Activated naive CD4-positive, alpha-beta T cell (primary cell): ENCODE data around the gene FOXL3.
"Not testable (repeated sequence)": the region's sequence is repeated elsewhere in the genome, so short reads cannot be mapped to it uniquely, and the experiment has no call there.

Experiments
- DNase-seq, 4 experiments: peaks; one replicate each; lab custom pipeline; 2025; lab: John Stamatoyannopoulos, UW

The FOXL3 gene

DNA sequence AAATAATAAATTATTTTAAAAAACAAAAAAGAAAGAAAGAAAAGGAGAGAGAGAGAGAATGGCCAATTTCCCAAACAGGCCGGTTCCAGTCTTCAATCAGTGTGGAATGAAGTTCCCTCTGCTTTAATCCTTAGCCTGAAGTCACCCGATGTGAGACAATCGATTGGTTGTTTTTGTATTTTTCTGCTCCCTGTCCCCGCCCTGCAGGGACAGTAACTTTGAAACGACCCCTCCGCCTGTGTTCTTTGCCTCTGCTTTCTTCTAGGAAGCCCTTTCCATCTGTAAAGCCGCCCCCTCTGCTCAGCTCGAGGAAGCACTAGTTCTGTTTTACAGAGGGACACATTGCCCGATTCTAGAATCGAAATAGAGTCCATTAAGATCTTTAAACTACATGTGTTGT, 33.4 kb downstream of the FOXL3 start:
- DNase-seq: no peak

DNA sequence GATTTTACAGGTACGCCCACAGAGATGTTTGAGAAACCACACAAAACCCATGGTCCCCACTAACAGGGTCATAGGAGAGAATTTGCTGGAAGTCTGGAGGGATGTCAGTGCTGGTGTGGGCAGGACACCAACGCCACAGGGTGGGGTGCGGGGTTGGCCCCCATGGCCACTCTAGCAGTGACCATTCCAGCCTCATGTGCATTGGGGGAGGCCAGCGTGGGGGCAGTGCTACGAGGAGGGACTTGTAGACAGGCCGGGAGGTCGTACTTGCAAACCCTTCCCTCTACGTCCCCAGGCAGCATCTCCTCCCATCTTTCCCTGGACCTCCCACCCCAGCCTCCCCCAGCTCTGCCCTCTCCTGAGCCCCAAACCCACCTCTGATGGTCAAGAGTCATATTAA, 34.0 kb downstream of the FOXL3 start:
- DNase-seq: no peak

DNA sequence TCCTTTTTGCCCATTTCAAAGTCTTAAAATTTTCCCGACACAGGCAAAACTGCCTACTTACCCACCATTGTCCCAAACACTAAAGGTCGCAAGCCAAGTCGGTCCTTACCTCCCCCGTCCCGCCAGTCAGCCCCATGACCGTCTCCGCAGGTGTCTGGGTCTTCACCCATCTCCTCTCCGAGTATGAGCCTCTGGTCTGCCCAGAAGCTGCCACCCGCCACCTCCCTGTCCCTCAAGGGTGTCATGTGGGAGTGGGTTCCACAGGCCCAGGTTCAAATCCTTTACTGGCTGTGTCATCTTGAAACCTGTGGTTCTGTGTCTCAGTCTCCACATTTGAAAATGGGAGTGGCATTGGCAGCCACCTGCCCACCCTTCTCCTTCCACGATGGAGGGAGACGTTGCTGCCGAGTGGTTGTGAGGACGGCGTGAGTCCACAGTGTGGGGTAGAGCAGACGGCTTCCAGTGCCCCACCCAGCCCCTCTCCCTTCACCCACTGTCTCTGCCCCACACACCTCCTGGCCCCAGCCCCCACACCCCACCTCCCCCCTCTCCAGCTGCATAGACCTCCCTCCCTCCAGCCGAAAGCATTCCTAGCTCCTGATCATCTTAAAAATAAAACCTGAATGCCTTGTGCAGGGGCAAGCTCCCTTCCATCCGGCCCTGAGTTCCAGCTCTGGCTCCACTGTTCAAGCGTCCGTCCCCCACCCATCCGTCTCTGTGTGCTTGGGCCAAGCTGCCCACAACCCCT, 35.3 kb downstream of the FOXL3 start:
- DNase-seq: no peak

DNA sequence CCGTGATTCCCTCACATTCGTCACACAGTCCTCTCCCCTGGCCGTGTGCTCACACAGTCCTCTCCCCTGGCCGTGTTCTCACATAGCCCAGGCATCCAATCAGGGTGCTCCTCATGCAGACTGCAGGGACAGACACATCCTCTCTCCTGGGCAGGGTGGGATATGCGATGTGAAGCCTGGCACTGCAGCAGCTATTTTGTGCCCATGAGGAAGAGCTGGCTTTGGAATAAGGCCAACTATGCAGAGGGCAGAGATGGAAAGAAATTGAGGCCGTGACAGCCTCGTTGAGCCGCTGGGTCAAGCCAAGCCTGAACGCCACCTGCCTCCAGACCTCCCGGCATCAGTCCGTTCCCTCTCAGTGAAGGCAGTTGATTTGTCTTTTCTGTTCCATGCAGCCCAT, 35.8 kb downstream of the FOXL3 start:
- no peak for DNase-seq

DNA sequence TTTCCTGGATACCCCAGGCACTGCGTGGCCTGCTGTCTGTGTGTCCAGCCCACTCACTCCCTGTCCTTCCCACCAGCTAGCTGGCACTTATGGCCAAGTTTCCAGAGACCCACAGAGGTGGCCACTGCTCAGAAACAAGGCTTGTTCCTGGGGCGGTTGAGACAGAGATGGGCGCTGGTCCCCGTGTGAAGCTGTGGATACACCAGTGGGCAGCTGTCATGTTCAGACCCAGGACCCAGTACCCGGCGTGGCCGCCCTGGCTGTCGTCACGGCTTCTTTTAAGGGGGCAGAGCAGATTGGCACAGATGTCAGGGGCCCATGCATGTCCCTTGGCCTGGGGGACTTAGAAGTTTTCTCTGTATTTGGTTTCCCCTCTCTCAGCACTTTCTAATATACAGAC, 36.3 kb downstream of the FOXL3 start:
- DNase-seq: no peak

DNA sequence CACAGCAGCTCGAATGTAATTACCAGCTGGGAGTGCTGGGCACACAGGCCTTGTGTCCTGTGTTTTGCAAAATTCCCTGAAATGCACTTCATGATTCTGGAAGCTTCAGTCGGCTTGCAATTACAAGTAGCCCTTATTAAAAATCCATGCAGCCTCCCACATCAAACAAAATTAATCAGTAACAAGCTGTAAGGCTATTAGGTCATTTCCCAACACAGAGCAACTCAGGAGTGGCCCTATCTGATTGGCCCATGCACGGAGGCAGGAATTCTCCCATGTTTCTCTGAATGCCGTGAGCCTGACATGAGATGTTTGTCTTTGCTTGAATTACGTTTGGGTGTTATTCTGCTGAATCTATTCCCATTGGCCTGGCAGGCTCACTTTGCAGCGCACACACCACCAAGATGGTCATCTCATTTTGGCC, 36.9 kb downstream of the FOXL3 start:
- no peak for DNase-seq

DNA sequence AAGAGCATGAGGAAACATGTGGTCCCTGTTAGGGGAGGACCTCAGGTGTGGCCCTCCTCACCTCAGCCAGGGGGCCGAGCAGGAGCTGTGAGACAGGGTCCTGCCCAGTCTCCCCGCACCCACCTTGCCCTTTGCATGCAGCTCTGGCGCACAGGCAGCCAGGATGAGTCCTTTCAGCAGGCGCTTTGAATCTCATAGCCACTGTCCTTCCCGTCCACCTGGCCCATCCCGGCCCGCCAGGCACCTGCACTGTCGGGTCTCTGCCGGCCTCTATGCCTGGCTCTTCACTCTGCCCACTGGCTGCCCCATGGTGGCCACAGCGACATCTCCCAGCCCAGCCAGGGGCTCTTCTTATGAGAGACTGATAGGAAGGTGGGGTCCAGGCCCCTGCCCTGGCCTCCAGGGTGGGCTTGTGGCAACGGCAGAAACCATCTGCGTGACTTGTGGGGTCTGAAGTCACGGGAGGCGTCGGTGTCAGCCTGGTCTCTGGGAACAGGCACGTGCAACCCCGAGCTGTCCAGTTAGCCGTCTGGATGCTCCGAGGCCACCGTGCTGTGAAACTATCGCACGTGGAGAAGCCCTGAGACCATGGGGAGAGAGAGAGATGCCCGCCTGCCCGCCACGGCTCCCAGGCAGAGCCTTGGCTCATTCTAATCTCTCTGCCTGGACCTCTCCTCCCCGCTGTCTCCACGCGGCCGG, 37.4 kb downstream of the FOXL3 start:
- DNase-seq: no peak

DNA sequence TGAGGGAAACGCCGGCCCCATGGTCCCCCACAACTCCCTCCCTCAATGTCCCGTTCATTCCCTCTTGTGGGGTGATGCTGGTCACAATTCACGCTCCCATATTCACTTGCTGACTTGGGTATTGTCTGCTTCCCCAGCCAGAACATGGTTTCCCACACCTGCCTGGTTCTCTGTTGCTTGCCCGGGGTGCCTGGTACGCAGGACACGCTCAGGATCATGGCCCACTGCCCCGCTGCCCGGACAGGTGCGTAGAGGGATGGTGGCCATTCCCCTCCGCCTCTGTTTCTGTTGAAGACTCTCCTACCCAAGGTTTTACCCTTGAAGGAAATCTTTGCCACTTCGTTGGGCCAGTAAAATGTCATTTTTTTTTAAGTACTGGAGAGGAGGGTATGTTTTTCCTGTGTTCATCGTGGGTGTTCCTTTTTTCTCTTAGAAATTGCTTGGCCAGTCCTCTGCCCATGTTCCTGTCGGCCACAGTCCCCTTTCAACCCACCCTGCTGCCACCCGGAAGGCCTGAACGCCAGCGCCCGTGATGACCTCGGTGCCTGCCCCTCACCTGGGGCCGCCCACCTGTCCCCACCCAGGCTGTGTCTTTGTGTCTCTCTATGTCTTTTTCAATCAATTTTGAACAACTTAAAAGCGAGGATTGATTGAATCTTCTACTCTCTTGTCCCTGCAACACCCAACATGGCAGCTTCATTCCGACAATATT, 38.2 kb downstream of the FOXL3 start:
- DNase-seq: no peak

DNA sequence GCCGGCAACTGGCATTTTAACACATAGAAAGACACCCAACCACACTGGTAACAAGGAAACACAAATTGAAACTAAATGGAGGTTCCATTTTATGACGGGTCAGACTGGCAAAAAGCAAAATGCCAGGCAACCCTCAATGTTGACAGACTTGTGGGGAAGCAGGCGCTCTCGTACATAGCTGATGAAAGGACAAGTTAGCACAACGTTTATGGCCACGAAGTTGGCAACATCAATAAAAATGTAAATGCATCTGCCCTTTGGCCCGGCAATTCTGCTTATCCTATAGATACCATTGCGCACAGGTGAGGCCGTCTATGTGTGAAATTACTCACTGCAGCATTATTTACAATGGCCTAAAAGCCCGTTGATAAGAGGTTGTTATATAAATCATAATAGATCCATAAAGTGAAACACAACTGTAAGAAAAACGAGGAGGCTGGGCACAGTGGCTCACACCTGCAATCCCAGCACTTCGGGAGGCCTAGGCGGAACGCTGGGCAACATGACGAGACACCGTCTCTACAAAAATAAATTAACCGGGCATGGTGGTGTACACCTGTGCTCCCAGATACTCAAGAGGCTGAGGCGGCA, 39.8 kb downstream of the FOXL3 start:
- no peak for DNase-seq

DNA sequence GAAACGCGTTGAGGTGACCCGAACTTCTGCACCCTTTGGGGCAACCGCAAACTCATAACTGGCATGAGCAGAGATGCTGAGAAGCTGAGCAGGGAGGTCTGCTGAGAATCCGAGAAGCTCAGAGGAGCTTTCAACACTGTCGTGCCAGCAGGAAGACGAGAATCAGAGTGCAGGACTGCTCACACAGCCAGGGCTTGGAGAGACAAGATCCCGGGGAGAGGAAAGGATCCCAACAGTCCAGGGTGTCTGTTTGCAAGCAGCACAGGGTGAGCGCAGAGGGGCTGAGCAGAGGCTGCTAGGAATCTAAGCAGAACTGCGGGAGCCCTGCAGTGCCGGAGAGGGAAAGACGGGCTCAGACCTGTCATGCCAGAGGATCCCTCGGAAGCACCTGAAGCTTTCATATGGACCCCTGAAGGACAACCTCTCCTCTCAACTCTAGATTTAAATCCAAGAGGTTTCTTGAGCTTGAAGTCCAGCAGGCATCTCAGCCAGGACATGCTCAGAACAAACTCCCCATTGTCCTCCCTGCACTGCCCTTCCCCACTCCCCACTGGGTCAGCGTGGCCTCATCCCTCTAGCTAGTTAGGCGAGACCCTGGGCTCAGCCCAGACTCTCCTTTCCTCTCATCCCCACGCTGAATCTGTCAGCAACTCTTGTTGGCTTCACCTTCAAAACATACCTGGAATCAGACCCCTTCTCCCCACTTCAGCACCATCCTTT, 40.7 kb downstream of the FOXL3 start:
- no peak for DNase-seq

DNA sequence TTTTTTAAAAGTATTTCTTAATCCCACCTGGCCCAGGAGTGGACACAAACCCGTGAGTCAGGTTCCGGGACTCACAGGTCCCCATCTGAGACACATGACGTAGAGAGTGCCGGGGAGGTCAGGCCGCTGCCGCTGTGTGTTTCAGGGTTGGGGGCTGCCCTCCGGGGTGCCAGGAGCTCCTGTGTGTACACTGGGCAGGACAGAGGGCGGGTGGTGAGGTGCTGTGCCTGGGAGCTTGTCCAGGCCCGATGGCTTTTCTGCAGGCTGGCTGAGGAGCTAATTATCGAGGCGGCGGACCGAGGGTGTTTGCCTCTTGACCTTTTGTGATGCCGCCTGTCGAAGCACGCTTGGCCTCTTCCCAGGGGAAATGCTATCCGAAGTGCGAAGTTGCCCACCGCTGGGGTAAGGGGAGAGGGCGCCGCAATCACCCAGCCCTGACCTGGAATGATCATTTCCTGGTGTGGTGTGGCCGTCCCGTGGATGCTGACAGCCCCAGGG, 42.1 kb downstream of the FOXL3 start:
- DNase-seq: no peak

DNA sequence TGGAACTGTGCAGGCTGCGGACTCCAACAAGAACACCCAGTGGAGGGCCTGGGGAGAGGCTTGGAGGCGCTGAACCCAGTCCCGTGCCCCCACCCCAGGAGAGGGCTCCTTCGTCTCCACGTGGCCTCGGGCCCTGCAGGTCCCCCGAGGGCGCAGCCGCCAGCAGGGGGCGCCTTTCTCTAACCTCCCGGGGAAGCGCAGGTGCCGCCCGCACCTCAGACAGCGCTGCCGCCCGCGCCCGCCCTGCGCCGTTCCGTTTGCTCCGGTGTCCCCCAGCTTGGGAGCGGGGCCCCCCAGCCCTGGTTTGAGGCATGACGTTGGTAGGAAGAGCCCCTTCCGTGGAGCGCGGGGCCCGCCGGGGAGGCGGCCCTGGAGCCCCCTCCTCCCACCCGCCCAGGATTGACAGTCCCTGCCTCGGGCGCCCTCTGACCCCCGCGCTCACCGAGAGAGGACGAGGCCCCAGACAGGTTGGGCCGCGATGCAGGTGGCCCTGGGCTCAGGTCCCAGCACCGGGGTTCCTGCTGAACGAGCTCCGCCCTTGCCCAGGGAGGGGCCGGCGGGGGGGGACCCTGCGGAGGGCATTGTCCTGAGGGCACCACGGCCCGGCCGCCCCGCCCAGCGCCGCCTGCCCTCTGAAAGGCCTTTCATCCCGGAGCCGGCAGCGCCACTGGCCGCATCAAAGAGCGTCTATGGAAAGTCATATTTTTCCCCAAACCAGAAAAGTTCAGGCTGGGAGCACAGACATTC, 42.8 kb downstream of the FOXL3 start:
- peak; percentile 91 to 97 (median 96) for DNase-seq

DNA sequence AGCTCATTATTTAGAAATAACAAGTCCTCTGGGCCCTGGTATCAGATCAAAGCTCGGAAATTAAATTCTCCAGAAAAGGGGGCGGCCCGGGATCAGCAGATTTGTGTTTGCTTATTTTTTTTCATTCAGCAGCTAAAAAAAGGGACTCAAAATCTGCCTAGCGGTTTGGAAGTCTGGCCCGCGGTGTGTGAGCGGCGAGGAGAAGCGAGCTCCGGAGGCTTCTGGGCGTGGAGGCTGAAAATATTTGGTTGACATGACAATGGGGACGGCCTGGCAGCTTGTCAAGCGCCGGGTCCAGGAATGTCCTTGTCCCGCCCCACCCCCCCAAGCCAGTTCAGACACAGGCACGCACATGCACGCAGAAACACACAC, 43.4 kb downstream of the FOXL3 start:
- no peak for DNase-seq

DNA sequence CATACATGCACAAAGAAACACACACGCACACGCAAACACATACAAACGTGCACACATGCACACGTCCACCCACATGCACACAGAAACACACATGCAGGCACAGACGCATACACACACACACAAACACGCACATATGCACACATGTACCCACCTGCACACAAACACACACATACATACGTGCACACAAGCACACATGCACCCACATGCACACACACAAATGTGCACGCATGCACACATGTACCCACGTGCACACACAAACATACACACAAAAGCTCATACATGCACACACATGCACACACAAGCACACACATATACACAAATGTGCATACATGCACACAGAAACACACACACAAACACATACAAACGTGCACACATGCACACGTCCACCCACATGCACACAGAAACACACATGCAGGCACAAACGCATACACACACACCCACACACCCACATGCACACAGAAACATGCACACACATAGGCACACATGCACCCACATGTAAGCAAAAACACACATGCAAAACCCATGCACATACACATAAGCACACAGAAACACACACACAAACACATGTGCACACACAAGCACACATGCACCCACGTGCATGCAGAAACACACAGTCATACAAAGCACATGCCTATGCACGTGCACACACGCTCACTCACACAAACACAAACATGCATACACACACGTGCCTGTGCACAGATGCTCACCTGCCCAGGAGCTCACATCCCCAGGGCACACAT, 44.8 kb downstream of the FOXL3 start:
- DNase-seq: no peak

DNA sequence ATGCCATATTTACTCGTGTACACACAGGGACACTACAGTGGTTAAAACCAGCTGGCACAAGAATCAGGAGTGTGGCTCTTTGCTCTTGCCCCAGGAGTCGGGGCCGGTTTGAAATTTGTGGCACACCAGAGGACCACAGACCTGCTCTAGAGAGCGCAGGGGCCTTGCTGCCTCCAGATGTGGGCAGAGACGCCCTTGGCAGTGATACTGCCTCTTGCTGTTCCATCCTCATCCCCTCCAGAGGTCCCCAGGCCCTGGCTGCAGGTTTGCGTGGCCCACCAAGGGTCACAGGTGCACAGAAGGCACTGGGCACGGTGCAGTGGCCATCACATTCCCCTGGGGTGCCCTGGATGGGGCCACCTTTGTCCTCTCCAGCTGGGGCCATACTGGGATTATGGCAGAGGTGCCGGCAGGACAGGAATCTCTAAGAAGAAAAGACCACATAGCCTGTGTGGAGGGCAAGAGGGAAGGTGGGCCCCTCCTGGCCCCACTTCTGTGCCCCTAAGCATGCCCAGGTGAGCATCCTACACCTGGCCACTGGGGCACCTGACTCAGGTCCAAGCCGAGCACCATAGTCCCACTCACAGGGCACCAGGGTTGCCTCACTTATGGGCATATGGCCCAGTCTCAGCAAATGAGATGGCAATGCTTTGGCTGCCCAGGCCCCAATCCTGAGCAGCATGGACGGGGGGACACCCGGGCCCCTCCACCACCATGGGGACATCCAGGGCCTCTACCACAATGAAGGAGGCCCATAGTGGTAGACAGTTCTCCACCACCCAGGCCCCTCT, 45.6 kb downstream of the FOXL3 start:
- no peak for DNase-seq

DNA sequence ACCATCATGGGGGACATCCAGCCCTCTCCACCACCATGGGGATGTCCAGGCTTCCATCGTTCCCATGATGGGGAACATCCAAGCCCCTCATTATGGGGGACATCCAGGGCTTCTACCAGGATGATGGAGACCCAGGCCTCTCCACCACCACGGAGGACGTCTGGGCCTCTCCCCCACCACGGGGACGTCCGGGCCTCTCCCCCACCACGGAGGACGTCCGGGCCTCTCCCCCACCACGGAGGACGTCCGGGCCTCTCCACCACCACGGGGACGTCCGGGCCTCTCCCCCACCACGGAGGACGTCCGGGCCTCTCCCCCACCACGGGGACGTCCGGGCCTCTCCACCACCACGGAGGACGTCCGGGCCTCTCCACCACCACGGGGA, 46.2 kb downstream of the FOXL3 start:
- not testable (repeated sequence) for DNase-seq

DNA sequence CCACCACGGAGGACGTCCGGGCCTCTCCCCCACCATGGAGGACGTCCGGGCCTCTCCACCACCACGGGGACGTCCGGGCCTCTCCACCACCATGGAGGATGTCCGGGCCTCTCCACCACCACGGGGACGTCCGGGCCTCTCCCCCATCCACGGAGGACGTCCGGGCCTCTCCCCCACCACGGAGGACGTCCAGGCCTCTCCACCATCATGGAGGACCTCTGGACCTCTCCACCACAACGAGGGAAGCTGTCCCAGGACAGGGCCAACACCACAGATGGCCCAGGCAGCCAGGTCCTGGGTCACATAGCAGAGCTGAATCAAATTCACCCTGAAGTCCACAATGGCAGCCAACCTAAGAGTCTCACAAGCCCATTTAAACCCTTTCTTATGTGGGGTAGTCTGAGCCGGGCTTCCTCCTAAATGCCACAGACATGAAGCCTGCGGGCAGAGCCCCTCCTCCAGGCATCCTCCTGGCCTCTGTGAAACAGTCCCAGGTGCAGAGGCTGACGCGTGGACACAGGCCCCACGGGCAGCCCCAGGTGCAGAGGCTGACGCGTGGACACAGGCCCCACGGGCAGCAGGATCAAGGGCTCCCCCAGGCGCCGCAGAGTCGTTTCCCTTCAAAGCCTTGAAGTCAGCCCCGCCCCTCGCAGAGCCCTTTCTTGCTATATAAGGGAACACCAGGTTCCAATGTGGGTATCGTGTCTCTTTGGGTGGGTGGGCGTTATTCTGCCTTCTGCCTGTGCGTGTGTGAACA, 47.0 kb downstream of the FOXL3 start:
- peak in 1 of 4 experiments; percentile 18 for DNase-seq

DNA sequence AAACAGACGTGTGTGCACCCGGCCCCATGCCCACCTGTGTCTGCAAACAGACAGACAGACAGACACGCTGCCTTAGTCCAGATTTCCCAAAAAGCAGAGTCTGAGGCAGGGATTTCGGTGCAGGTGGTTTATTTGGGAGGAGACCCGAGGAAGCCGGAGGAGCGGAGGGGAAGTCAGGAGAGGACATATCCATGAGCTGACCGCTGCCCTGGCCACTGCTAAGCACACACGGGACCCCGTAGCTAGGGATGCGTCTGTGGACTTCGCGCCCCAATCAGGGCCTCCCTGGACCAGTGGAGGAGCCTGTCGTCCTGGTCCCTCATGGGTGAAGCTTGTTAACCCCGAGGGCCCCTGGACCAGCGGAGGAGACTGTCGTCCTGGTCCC, 47.6 kb downstream of the FOXL3 start:
- no peak for DNase-seq
